Measurements from ENCODE around the gene EIF5AL1. TPM values are rescaled to one million over a fixed set of nuclear protein-coding genes. Genes with fewer than 3 reads are reported as not detected.

EIF5AL1 gene
- total and polyA plus RNA-seq, 2 of the 13 experiments (the other 11 are each of a cell fraction or from before 2014, with no cell fraction given), result 0.22 to 0.50 TPM

Small RNA genes within 50 kb of the gene (small RNA-seq; reads per million reads assigned to genes)
- gene BX248123.2 (ENCODE audit: insufficient read depth in 2 of 3, insufficient read length in 3 of 3, low read depth in 2 of 3, low replicate concordance in 1 of 3) (0 reads per million in 3 experiments), gene RPS12P18 (ENCODE audit: insufficient read depth in 2 of 3, insufficient read length in 3 of 3, low read depth in 2 of 3, low replicate concordance in 1 of 3) (0 reads per million in 3 experiments)

Other genes with a start within 250 kb of the EIF5AL1 start
- gene PPIF, start 165.1 kb upstream of the EIF5AL1 start, total RNA-seq (2016; rRNA removed; fragmentation: Illumina TruSeq; extraction: Trizol), result 157 and 178 TPM in 2 replicates
- 134 and 147 TPM in 2 replicates for gene PPIF, start 165.1 kb upstream of the EIF5AL1 start, polyA plus RNA-seq (2011; rRNA removed)
- 3.1 and 3.9 TPM in 2 replicates for gene ZCCHC24, start 66.9 kb upstream of the EIF5AL1 start, total RNA-seq (2016; rRNA removed; fragmentation: Illumina TruSeq; extraction: Trizol)
- 7.7 and 7.9 TPM in 2 replicates for gene ZCCHC24, start 66.9 kb upstream of the EIF5AL1 start, polyA plus RNA-seq (2011; rRNA removed)
- gene SFTPA2, start 47.9 kb downstream of the EIF5AL1 start, total RNA-seq (2016; rRNA removed; fragmentation: Illumina TruSeq; extraction: Trizol), result not detected in 2 replicates
- 0.04 and 0.07 TPM in 2 replicates for gene SFTPA2, start 47.9 kb downstream of the EIF5AL1 start, polyA plus RNA-seq (2011; rRNA removed)
- not detected in 2 replicates for gene SFTPA1, start 98.4 kb downstream of the EIF5AL1 start, total RNA-seq (2016; rRNA removed; fragmentation: Illumina TruSeq; extraction: Trizol)
- gene SFTPA1, start 98.4 kb downstream of the EIF5AL1 start, polyA plus RNA-seq (2011; rRNA removed), result not detected in 2 replicates
- gene NUTM2B, start 190.7 kb downstream of the EIF5AL1 start, total RNA-seq (2016; rRNA removed; fragmentation: Illumina TruSeq; extraction: Trizol), result 0.27 TPM in 2 replicates
- gene NUTM2B, start 190.7 kb downstream of the EIF5AL1 start, polyA plus RNA-seq (2011; rRNA removed), result 0.16 and 0.20 TPM in 2 replicates